AML-193 (cell line): Measurements from ENCODE around the gene TGFBR3.

Experiments
- DNase-seq, 2 experiments: peaks; one replicate each; lab custom pipeline; 2025; lab: John Stamatoyannopoulos, UW

TGFBR3 gene

DNA sequence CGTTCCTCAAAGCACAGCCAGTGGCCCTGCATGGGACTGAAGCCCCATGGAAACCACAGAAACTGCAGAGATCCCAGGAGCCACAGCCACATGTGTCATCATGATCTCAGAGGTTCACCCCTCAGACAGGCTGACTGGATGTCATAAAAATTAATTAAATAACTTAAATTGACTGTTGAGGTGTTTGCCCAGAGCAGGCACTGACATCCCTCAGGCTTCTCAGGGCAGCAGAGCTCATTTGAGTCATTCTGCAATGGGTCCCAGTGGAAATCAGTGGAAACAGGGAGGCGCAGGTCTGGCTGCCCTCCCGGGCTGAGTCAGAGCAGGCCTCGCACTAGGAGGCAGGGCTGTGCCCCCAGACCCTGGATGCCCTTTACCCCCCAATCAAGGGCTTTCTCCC lies 250.2 kb downstream of the TGFBR3 start:
- DNase-seq, result no peak

- DNase-seq, result no peak
Measured at GRCh38 chr1:91633438-91633837, 252.5 kb downstream of the TGFBR3 start.

DNA sequence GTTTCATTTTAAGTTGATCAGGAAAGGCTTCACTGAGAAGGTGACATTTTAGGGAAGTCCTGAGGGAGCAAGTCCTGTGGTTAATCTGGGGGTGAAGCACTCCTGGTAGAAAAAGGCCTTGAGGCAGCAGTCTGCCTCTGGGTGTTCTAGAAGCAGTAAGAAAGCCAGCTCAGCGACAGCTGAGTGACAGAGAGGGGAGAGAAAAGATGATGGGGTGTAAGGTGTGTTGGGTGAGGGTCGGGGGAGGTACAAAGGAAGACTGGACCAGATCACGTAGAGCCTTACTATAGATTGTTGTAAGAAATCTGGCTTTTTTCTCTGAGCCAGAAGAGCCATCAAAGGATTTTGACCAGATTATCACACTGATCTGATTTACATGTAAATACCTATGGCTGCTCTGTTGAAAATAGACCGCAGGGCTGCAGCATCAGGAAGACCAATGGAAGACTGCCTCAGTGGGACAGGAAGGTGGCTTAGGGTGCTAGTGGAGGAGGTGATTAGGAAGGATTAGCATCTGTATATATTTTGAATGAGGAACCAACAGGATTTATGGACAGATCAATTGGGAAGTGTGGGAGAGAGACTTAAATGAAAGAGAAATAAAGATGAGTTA lies 254.1 kb downstream of the TGFBR3 start:
- DNase-seq, result no peak

GRCh38 chr1:91630803-91631202 lies 255.1 kb downstream of the TGFBR3 start:
- no peak for DNase-seq
